ENCODE data around the gene CEP170. TPM values are rescaled to one million over a fixed set of nuclear protein-coding genes. Genes with fewer than 3 reads are reported as not detected.

CEP170 gene
- total and polyA plus RNA-seq, 2 experiments from 2014 or later: 93.1 to 104 TPM

GRCh38 chr1:243244432-243244841 lies 10.6 kb downstream of the CEP170 start:
- Mint-ChIP-seq H3K27me3 (ENCODE audit: insufficient read depth, low read depth, poor library complexity) (peaks cover 4% of the 10 kb centered on the region), H3K4me3 (no peak overlapping the region), H3K9me3 (no peaks in the 10 kb centered on the region), H3K27ac (peak overlapping the region; percentile 84), H3K36me3 (ENCODE audit: low read depth) (peaks cover 31% of the 10 kb centered on the region; the same call in 2 of the 3 replicates), H3K4me1 (peaks cover 11% of the 10 kb centered on the region; the same call in 1 of the 3 replicates)
- no peaks in the 10 kb centered on the region for H3K36me3 ChIP-seq (ENCODE audit: insufficient read depth)
- peaks cover 100% of the 10 kb centered on the region for H3K79me2 ChIP-seq (replicated peaks; ENCODE audit: insufficient read depth)
- H3K9me2 ChIP-seq (ENCODE audit: insufficient read depth): no peaks in the 10 kb centered on the region
- no peaks in the 10 kb centered on the region for H3K4me1 ChIP-seq (ENCODE audit: insufficient read depth)
- H3K4me2 ChIP-seq: no peak overlapping the region
- no peak overlapping the region for H3K4me3 ChIP-seq
- TF ChIP-seq REST (IDR thresholded peaks at IDR 0.05; ENCODE audit: unreplicated experiment) (no peak), CREB1 (CRISPR knock-in tag; IDR thresholded peaks at IDR 0.05; ENCODE audit: low read depth) (no peak), ZNF114 (CRISPR knock-in tag; IDR thresholded peaks at IDR 0.05) (no peak), EZH2 (IDR thresholded peaks at IDR 0.05; ENCODE audit: low read depth, unreplicated experiment) (no peak), POLR2AphosphoS5 (IDR thresholded peaks at IDR 0.05; ENCODE audit: low read depth) (no peak), ZNF331 (CRISPR knock-in tag; IDR thresholded peaks at IDR 0.05; ENCODE audit: low read depth) (no peak), EZH2phosphoT487 (IDR thresholded peaks at IDR 0.05; ENCODE audit: unreplicated experiment) (no peak), CTCF (conservative IDR thresholded peaks at IDR 0.05; ENCODE audit: low read depth in 2 of 2) (no peak), ZNF462 (CRISPR knock-in tag; IDR thresholded peaks at IDR 0.05) (no peak), NANOG (IDR thresholded peaks at IDR 0.05; ENCODE audit: borderline replicate concordance) (no peak), JUNB (IDR thresholded peaks at IDR 0.05; ENCODE audit: unreplicated experiment) (no peak), STAT1 (IDR thresholded peaks at IDR 0.05; ENCODE audit: unreplicated experiment) (no peak), ETS1 (IDR thresholded peaks at IDR 0.05) (no peak)
- ATAC-seq: no peak
- H3F3A ChIP-seq (replicated peaks; ENCODE audit: low read depth): no peaks in the 10 kb centered on the region
- peak overlapping the region; percentile 29; the same call in 1 of the 2 replicates for H3K27ac ChIP-seq (ENCODE audit: low read depth)
- DNase-seq (ENCODE audit: low spot score): no peak
- H2AFZ ChIP-seq: no peak overlapping the region
- no peaks in the 10 kb centered on the region for H3K27me3 ChIP-seq (ENCODE audit: insufficient read depth)
- peaks cover 38% of the 10 kb centered on the region for H4K20me1 ChIP-seq (replicated peaks; ENCODE audit: insufficient read depth)

All from GM23338 (cell line).